Renal cortex interstitium (tissue), 11 donors: ENCODE data around the gene RGS19. TPM values are rescaled to one million over a fixed set of nuclear protein-coding genes. Genes with fewer than 3 reads are reported as not detected.

Source experiments
- DNase-seq, 11 donors: peaks; one replicate each; pipeline ENCODE4 v3.0.0-alpha.2; 2013; ENCODE audit warnings: low read depth in 9 of 11, low spot score in 4 of 11; ENCODE audit errors: extremely low read depth in 1 of 11
- polyA plus RNA-seq, 3 donors: library from polyadenylated mRNA; unstranded; fragments of 120-200 nt; gene quantifications; one replicate each; pipeline ENCODE4 v1.2.1, GENCODE V29; 2013; ENCODE audit not compliant: insufficient read length in 3 of 3

RGS19 gene
- polyA plus RNA-seq, 3 donors = 4.5 to 7.1 (median 5.7) TPM

GRCh38 chr20:64082126-64082731 lies 2.9 kb upstream of the RGS19 start:
- DNase-seq = no peak

GRCh38 chr20:64081624-64081964 lies 2.3 kb upstream of the RGS19 start:
- DNase-seq = no peak

GRCh38 chr20:64080813-64081623 lies 1.7 kb upstream of the RGS19 start:
- DNase-seq = no peak

GRCh38 chr20:64080013-64080812 lies 895 bp upstream of the RGS19 start, which contains the start of gene OPRL1:
Gene OPRL1, plus strand, starts transcription at chr20:64080082. Its CDS starts 12,639 bp downstream, at chr20:64092721.
- no peak for DNase-seq

GRCh38 chr20:64078934-64079272 lies 415 bp downstream of the RGS19 start:
- no peak for DNase-seq

- no peak for DNase-seq
Measured at GRCh38 chr20:64077876-64078551, 1.3 kb downstream of the RGS19 start.

GRCh38 chr20:64077541-64077875 lies 1.8 kb downstream of the RGS19 start:
- no peak for DNase-seq

GRCh38 chr20:64077094-64077493 lies 2.2 kb downstream of the RGS19 start:
- DNase-seq = no peak

- DNase-seq = no peak
Measured at GRCh38 chr20:64076061-64076997, 3.0 kb downstream of the RGS19 start.

- no peak for DNase-seq
Measured at GRCh38 chr20:64075556-64075955, 3.8 kb downstream of the RGS19 start.

- DNase-seq = no peak
Measured at GRCh38 chr20:64074963-64075362, 4.4 kb downstream of the RGS19 start.

GRCh38 chr20:64074184-64074789 lies 5.0 kb downstream of the RGS19 start:
- no peak for DNase-seq

- no peak for DNase-seq
Measured at GRCh38 chr20:64073476-64074183, 5.7 kb downstream of the RGS19 start.

GRCh38 chr20:64072498-64073063 lies 6.7 kb downstream of the RGS19 start:
- DNase-seq = no peak

- no peak for DNase-seq
Measured at GRCh38 chr20:64071341-64072332, 7.7 kb downstream of the RGS19 start.
